AG04450 (cell line): ENCODE measurements around the gene SLK. TPM values are rescaled to one million over a fixed set of nuclear protein-coding genes. Genes with fewer than 3 reads are reported as not detected.

ENCODE experiments used
- CTCF ChIA-PET: fragments of 300-600, 350-600 bp; formaldehyde crosslinking; extraction: SDS; loops from one replicate; lab custom pipeline; 2022; ENCODE audit warnings: antibody characterized with exemption, inconsistent platforms; lab: Charles Lee
- POLR2A ChIA-PET: fragments of 350-600 bp; formaldehyde crosslinking; extraction: SDS; loops from one replicate; lab custom pipeline; 2021; ENCODE audit warnings: antibody characterized with exemption, inconsistent platforms; lab: Yijun Ruan, JAX
- DNase-seq: peaks from one replicate; pipeline ENCODE4 v3.0.0-alpha.2; 2011; ENCODE audit warnings: low read depth, low spot score
- H3K27ac ChIP-seq: one replicate; pipeline ENCODE4 v1.5.1; 2012; ENCODE audit warnings: low read depth, low read length, control low read depth
- H3K27me3 ChIP-seq: one replicate; pipeline ENCODE4 v1.6.0; 2012; ENCODE audit warnings: low read length; ENCODE audit not compliant: control insufficient read depth, insufficient read depth
- H3K4me3 ChIP-seq: 2 replicates; pipeline ENCODE4 v1.5.1; 2011; ENCODE audit warnings: mild to moderate bottlenecking, low read depth, low read length, control low read depth
- H3K9me3 ChIP-seq: 2 replicates; pipeline ENCODE4 v1.5.1; 2012; ENCODE audit warnings: low read length; ENCODE audit not compliant: control insufficient read depth, insufficient read depth
- polyA plus RNA-seq: library from polyadenylated mRNA; depleted of rRNA; stranded (reverse); fragments of >200 nt; gene quantifications from 2 replicates; pipeline ENCODE4 v1.2.3, GENCODE V29; 2011
- TF ChIP-seq, protein P1 (sequence below): IDR thresholded peaks from 2 replicates; pipeline ENCODE4 v1.5.1; 2011; ENCODE audit warnings: low read depth, low read length, control low read depth, inconsistent platforms

The SLK gene
- polyA plus RNA-seq, 1 experiment = 16.5 TPM

DNA sequence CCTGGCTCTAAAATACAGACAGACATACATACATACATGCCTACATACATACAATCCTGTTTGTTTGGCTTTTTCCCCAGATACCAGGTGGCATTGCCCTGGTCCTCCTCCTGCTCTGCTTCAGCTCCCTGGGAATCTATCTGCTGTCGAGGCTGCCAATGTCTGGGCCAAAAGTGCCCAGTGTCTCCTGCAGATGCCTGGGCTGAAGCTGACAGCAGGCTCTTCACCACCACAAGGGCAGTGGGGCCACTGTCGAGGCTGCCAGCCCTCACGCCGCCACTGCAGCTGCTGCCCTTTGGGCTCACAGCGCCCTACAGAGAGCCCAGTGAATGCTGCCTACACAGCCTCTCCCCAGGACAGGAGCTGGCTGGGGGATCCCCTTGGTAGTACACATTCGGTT lies 30.9 kb upstream of the SLK start:
- peaks cover 14% of the 10 kb centered on the region for H3K27me3 ChIP-seq
- POLR2A ChIA-PET = no interaction called here
- CTCF ChIA-PET = no interaction called here
- H3K27ac ChIP-seq = no peak overlapping the region
- DNase-seq = no peak
- TF ChIP-seq, protein P1, sequence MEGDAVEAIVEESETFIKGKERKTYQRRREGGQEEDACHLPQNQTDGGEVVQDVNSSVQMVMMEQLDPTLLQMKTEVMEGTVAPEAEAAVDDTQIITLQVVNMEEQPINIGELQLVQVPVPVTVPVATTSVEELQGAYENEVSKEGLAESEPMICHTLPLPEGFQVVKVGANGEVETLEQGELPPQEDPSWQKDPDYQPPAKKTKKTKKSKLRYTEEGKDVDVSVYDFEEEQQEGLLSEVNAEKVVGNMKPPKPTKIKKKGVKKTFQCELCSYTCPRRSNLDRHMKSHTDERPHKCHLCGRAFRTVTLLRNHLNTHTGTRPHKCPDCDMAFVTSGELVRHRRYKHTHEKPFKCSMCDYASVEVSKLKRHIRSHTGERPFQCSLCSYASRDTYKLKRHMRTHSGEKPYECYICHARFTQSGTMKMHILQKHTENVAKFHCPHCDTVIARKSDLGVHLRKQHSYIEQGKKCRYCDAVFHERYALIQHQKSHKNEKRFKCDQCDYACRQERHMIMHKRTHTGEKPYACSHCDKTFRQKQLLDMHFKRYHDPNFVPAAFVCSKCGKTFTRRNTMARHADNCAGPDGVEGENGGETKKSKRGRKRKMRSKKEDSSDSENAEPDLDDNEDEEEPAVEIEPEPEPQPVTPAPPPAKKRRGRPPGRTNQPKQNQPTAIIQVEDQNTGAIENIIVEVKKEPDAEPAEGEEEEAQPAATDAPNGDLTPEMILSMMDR = no peak
- H3K9me3 ChIP-seq = no peaks in the 10 kb centered on the region
- no peak overlapping the region for H3K4me3 ChIP-seq

- ChIA-PET CTCF (no interaction called here), POLR2A (interaction anchor here (0.6 kb wide), 1 partner anchor 55 kb away, joined by 7 read pairs; no protein-coding TSS in a partner anchor)
- TF ChIP-seq, protein P1 = no peak
- Histone ChIP-seq H3K4me3 (no peak overlapping the region), H3K27ac (no peak overlapping the region), H3K9me3 (no peaks in the 10 kb centered on the region), H3K27me3 (peaks cover 13% of the 10 kb centered on the region)
- no peak for DNase-seq
Measured at GRCh38 chr10:103939522-103939921, 27.4 kb upstream of the SLK start.

- no peaks in the 10 kb centered on the region for H3K9me3 ChIP-seq
- ChIA-PET CTCF (interaction anchor here (0.6 kb wide), 1 partner anchor 25 kb away, joined by 3 read pairs; no protein-coding TSS in a partner anchor), POLR2A (no interaction called here)
- H3K4me3 ChIP-seq = no peak overlapping the region
- TF ChIP-seq, protein P1 = no peak
- H3K27ac ChIP-seq = no peak overlapping the region
- peaks cover 12% of the 10 kb centered on the region for H3K27me3 ChIP-seq
- DNase-seq = no peak
Measured at GRCh38 chr10:103941801-103942200, 25.1 kb upstream of the SLK start.

DNA sequence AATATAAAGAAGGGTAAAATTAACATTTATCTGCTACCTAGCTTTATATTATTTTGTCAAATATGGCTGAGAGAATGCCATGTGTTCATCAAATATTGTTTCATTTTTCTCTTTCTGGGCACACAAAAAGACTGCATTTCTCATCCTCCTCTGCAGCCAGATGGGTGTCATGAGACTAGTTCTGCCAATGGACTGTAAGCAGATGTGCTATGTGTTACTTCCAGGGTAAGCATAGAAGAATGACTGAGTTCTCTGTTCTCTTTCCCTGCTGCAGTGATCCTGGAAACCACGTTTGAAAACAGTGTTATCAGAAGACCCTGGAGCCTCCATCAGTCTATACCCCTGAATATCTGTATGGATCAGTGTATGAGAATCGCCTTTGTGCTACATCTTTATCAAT lies 24.1 kb upstream of the SLK start:
- DNase-seq = no peak
- H3K9me3 ChIP-seq = no peaks in the 10 kb centered on the region
- POLR2A ChIA-PET = no interaction called here
- H3K27me3 ChIP-seq = peaks cover 15% of the 10 kb centered on the region
- TF ChIP-seq, protein P1 = no peak
- H3K27ac ChIP-seq = no peak overlapping the region
- CTCF ChIA-PET = interaction anchor here (0.8 to 1.5 kb wide), 2 partner anchors 9 to 18 kb away, joined by 3 read pairs; no protein-coding TSS in a partner anchor
- H3K4me3 ChIP-seq = no peak overlapping the region

- ChIA-PET CTCF (no interaction called here), POLR2A (no interaction called here)
- TF ChIP-seq, protein P1 = no peak
- no peak overlapping the region for H3K4me3 ChIP-seq
- peaks cover 18% of the 10 kb centered on the region for H3K27me3 ChIP-seq
- H3K27ac ChIP-seq = no peak overlapping the region
- no peaks in the 10 kb centered on the region for H3K9me3 ChIP-seq
- no peak for DNase-seq
Measured at GRCh38 chr10:103947799-103948516, 19.0 kb upstream of the SLK start.
